ENCODE data around the gene HRH1.
A peak's percentile ranks its signal among the peaks of the same experiment; 100 is the strongest.
"Not testable (repeated sequence)": the region's sequence is repeated elsewhere in the genome, so short reads cannot be mapped to it uniquely, and the experiment has no call there.

HRH1 gene

GRCh38 chr3:11201251-11202019 lies 47.1 kb downstream of the HRH1 start:
- TF ChIP-seq ZFX (IDR thresholded peaks at IDR 0.05; ENCODE audit: borderline replicate concordance) (no peak), CTCF (IDR thresholded peaks at IDR 0.05) (no peak)
- H3K27ac ChIP-seq = no peak overlapping the region

GRCh38 chr3:11203961-11204360 lies 49.7 kb downstream of the HRH1 start:
- no peak overlapping the region for H3K27ac ChIP-seq
- TF ChIP-seq ZFX (IDR thresholded peaks at IDR 0.05; ENCODE audit: borderline replicate concordance) (no peak), CTCF (IDR thresholded peaks at IDR 0.05) (no peak)

- TF ChIP-seq ZFX (IDR thresholded peaks at IDR 0.05; ENCODE audit: borderline replicate concordance) = no peak
- TF ChIP-seq CTCF (IDR thresholded peaks at IDR 0.05) = no peak
These were observed 50.5 kb downstream of the HRH1 start for GRCh38 chr3:11204697-11205348.

GRCh38 chr3:11205881-11206280 lies 51.6 kb downstream of the HRH1 start:
- not testable (repeated sequence) for H3K27ac ChIP-seq
- TF ChIP-seq CTCF (IDR thresholded peaks at IDR 0.05) = 0 out of 2 replicates have a peak, but pooled peaks have one; percentile 7

More at GRCh38 chr3:11204697-11205348, 50.5 kb downstream of the HRH1 start:
- no peak overlapping the region for H3K27ac ChIP-seq

GRCh38 chr3:11206316-11206715 lies 52.0 kb downstream of the HRH1 start:
- TF ChIP-seq ZFX (IDR thresholded peaks at IDR 0.05; ENCODE audit: borderline replicate concordance) (no peak), CTCF (IDR thresholded peaks at IDR 0.05) (no peak)
- H3K27ac ChIP-seq = no peak overlapping the region

- TF ChIP-seq CTCF (IDR thresholded peaks at IDR 0.05) = no peak
- no peak for TF ChIP-seq ZFX (IDR thresholded peaks at IDR 0.05; ENCODE audit: borderline replicate concordance)
- no peak overlapping the region for H3K27ac ChIP-seq
These were observed 52.7 kb downstream of the HRH1 start for GRCh38 chr3:11206953-11207352.
